CMK (cell line): ENCODE data around the gene SMIM29.
"Not testable (repeated sequence)": the region's sequence is repeated elsewhere in the genome, so short reads cannot be mapped to it uniquely, and the experiment has no call there.

Experiments
- DNase-seq: peaks from one replicate; pipeline ENCODE4 v3.0.0-alpha.2; 2010; ENCODE audit warnings: low read depth

The SMIM29 gene

GRCh38 chr6:34248727-34249468 is at the start of gene SMIM29:
SMIM29 (minus strand) TSS chr6:34249006; CDS start chr6:34247791, 1,215 bp downstream.
- no peak for DNase-seq

DNA sequence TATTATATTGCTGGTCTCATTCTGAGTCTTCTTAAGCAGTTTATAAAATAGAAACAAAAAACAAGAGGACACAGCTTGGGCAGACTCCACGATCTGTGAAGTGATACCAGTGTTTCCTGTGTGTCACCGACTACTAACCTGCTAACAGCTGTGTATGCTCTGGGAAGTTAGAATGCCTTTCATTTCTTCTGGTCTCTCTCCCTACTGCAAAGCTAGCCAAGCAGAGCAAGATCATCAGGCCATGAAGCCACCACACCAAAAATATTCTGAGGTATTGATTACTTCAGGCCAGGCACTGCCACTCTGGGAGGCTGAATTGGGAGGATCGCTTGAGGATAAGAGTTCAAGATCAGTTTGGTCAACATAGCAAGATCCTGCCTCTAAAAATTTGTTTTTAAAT is 46.9 kb upstream of the SMIM29 start:
- no peak for DNase-seq

DNA sequence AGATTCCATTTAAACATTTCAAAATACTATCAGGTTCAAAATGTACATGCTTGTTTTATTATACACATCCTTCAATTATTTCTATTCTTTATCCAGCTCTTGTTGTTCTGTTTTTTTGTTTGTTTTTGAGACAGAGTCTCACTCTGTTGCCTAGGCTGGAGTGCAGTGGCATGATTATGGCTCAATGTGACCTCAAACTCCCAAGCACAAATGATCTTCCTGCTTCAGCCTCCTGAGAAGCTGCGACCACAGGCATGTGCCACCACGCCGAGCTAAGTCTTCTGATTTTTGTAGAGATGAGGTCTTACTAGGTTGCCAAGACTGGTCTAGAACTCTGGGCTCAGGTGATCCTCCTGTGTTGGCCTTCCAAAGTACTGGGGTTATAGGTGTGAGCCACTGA is 44.1 kb upstream of the SMIM29 start:
- no peak for DNase-seq

DNA sequence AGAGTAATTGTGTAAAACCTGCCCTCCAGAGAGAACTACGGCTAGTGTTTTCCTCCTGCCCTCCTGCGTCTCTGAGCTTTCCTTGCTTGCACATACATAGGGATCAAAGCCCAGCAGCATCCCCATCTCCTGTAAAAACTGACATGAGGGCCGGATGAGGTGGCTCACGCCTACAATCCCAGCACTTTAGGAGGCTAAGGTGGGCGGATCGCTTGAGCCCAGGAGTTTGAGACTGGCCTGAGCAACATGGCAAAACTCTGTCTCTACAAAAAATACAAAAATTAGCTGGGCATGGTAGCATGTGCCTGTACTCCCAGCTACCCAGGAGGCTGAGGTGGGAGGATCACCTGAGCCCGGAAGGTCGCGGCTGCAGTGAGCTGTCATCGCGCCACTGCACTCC is 40.3 kb upstream of the SMIM29 start:
- no peak for DNase-seq

DNA sequence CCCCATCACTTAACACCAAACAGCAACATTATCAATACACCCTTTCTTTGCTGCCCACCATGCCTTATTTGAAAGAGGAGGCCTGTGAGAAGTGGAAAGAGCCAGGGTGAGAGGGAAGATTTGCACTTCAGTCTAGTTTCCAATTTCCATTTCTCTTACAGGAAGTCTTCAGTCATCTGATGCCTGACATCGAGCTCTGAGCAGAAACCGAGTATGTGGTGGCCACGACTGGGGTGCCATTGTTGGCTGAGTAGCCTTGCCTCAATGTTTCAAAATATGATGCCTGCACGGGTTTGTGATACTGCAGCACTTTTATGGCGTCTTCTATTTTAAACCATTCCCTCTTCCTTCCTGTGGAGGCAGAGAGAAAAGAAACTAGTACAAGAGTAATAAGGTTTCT is 39.8 kb upstream of the SMIM29 start:
- DNase-seq, result no peak

- no peak for DNase-seq
Measured at GRCh38 chr6:34285448-34286164, 36.8 kb upstream of the SMIM29 start.

DNA sequence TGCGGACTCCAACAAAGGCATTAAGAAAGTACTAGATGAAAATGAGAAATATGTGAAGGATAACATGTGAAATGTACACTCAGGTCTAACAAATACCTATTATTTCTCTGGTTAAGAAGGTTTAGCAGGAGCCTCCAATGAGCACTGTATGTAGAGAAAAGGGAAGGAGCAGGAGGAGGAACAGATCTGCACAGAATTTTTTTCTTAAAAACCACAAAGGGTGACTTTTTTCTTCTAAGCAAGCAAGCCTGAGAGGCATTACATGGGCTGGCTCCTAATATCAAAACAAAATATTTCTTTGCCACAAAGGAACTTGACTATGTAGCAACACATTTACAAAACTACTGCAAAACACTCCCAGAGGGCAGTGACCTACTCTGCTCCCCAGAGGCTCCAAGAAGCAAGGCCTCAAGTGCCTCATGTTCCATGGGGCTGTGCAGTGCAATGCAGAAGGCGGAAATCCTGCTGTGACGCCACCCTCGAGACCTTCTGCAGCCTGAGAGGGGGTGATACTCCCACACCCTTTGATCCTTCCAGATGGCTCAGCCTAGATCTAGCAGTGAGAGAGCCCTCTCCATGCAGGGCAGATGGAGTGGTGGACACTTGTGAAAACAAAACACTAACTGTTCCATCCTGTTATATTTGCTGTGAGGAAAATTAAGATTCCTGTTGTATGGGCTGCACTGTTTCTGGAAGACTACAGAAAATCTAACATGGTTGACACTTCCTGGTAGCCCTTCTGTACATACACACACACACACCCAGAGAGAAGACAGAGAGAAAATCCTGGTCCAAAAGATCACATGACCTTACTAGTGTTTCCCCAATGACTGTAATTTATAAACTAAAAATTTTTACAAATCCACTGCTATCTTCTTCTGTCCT is 36.0 kb upstream of the SMIM29 start:
- DNase-seq, result peak; percentile 62

DNA sequence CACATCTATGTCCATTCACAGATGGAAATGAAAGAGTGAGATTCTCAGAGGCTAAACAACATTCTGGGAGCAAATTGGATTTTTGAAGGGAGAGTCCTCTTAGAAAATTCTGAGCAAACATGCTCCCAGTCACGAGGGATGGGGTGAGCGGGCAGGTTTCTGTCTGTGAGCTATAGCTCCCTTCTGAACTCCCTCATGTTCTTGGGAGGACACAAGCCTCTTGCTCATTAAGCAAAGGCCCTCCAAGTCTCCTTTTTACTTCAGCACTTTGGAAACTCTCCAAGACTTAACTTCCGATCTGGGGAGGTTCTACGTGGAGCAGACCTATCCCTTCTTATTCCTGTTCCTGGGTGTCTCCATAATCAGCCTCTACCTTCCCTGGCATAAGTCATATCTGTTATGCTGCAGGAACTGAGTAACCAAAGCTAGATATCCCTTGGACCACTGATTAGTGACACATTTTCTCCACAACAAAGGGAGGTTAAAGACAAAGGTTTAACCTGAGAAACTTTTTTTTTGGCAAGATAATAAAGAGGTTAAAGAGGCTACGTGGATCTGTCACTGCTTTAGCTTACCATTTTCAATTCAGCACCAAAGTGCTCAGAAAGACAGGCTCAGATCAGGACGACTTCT is 33.0 kb upstream of the SMIM29 start:
- no peak for DNase-seq

- no peak for DNase-seq
Measured at GRCh38 chr6:34280216-34280615, 31.4 kb upstream of the SMIM29 start.

DNA sequence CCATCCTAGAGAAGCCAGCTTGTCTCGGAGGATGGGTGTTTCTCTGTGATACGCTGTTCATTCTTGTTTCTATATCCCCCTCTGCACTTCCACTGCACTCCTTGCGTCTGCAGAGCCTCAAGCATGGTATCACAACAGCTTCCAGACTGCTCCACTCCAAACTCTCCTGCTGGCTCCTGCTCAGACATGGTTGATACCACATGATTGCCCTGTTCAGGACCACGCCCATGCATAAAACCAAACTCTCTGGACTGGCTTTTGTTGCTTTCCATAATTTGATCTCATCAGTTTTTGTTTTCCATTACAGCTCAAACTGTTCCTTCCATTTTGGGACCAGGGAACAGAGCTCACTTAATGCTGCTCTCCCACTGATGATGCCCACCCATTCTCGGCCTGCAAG is 30.0 kb upstream of the SMIM29 start:
- DNase-seq, result no peak

GRCh38 chr6:34277763-34278112 is 28.9 kb upstream of the SMIM29 start:
- DNase-seq, result no peak

- DNase-seq, result no peak
Measured at GRCh38 chr6:34276881-34277762, 28.3 kb upstream of the SMIM29 start.

GRCh38 chr6:34276191-34276590 is 27.4 kb upstream of the SMIM29 start:
- no peak for DNase-seq

DNA sequence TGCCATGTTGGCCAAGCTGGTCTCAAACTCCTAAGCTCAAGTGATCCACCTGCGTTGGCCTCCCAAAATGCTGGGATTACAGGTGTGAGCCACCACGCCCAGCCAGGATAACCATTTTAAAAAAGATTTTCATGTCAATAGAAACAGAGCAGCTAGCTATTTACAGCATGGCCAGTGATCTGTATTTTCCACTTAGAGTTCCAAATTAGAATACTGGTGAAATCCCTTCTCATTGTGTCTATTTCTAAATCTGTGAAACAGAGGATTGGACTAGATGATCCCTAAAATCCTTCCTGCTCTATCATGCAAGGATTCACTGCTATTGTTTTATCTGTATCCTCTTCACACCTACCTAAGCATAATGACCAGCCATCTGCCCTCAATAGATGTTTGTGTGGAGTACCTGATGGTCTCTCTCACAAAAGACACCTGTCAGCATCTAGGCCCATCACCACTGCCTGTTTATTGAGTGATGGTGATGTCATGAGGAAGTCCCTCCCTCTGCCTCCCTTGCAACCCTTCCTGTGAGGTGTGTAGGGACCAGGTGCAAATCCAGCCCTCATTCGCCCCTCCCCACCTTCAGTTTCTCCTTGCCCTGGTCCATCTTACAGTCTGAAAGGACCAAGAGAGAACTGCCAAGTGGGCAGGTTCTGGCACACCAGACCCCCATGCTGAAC is 26.5 kb upstream of the SMIM29 start:
- DNase-seq, result no peak

DNA sequence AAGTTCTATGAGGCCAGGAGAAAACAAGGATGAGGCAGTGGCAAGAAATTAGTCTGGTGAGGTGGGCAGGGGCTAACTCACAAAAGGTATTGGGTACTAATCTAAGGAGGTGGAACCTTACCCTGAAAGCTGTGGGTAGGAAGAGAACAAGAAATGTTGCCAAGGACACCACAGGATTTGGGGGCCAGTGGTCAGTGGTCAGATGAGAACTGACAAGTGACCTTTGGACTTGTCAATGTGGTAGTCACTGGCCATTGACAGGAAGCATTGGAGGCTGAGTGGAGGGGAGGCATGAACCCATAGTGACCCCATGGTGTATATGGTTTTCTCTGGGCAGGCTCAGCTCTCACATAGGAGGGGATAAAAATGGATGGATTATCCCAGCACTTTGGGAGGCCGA is 25.3 kb upstream of the SMIM29 start:
- no peak for DNase-seq

GRCh38 chr6:34273242-34273805 is 24.5 kb upstream of the SMIM29 start:
- peak; percentile 90 for DNase-seq

DNA sequence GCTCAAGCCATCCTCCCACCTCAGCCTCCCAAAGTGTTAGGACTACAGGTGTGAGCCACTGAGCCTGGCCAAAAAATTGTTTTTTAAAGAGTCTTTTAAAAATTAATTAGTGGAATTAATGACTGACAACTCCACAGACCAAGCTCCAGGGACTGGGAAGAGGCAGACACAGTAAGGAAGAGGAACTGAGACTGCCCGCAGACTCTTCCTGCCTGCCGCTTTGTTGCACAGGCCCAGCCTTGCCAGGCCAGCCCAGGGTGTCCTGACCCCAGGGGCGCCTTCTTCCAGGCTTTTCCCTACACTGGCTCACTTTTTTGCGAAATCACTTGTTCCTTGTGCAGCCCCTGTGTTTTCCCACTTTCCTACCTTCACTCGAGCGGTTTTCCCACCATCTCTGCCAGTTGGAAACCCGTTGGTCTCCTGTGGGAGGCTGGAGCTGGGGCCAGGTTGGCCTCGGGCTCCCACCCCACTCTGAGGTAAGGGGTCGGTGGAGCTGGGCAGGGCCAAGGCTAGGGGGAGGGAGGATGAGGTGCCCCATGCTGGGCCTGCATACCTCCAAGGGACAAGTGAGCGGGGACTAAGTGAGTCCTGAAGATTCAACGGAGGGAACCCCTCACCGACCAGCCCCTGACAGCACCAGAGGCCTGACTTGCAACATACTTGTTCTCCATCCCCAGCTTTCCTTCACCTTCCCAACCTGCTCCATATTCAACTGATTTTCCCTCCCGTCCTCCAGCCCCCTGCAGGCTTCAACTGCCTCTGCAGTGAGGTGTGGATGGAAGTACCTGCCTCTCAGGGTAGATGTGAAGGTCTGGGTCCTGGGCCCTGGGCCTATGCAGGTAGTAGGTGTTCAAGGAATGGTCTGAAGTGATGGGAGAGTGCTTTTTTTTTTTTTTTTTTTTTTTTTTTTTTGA is 23.5 kb upstream of the SMIM29 start:
- DNase-seq, result no peak

DNA sequence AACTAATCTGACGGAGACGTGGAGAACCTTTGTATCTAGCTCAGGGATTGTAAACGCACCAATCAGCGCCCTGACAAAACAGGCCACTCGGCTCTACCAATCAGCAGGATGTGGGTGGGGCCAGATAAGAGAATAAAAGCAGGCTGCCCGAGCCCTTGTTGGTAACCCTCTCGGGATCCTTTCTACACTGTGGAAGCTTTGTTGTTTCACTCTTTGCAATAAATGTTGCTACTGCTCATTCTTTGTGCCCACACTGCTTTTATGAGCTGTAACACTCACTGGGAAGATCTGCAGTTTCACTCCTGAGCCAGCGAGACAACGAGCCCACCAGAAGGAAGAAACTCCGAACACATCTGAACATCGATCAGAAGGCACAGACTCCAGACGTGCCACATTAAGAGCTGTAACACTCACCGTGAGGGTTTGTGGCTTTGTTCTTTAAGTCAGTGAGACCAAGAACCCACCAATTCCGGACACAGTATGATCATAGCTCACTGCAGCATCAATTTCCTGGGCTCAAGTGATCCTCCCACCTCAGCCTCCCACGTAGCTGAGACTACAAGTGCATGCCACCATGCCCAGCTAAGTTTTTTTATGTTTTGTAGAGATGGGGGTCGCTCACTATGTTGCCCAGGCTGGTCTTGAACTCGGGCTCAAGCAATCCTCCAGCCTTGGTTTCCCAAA is 21.0 kb upstream of the SMIM29 start:
- not testable (repeated sequence) for DNase-seq

- DNase-seq, result not testable (repeated sequence)
Measured at GRCh38 chr6:34269132-34269531, 20.3 kb upstream of the SMIM29 start.
